HepG2 (cell line): Measurements from ENCODE around the gene HACE1. TPM values are rescaled to one million over a fixed set of nuclear protein-coding genes. Genes with fewer than 3 reads are reported as not detected.

Source experiments
- ATAC-seq: fragments of 200-7000 bp; cut with Tn5 transposase; 3 replicates; pipeline ENCODE4 v1.9.1; 2020; ENCODE audit warnings: mild to moderate bottlenecking, moderate library complexity
- BruUV-seq: library from RNA; stranded (reverse); fragments of 400-500 nt; replicated peaks from 2 replicates; lab custom pipeline; 2021; lab: Mats Ljungman, UMichigan
- CTCF ChIA-PET: fragments of 300-600 bp; formaldehyde crosslinking; extraction: SDS; loops from one replicate; lab custom pipeline; 2021; ENCODE audit warnings: low total read pairs, inconsistent platforms, low intra/inter-chr PET ratio; lab: Yijun Ruan, JAX
- POLR2A ChIA-PET: fragments of 350-600 bp; sonication (Branson Sonifier 250); formaldehyde crosslinking; loops from one replicate; lab custom pipeline; 2020; ENCODE audit warnings: antibody characterized with exemption, inconsistent platforms; lab: Yijun Ruan, JAX
- DNase-seq: peaks from one replicate; pipeline ENCODE4 v3.0.0-alpha.2; 2015; ENCODE audit warnings: low spot score
- FAIRE-seq: peaks from 3 replicates; lab custom pipeline; 2011; peaks lifted over from hg19 to GRCh38; lab: Jason Lieb, UNC
- H2AFZ ChIP-seq: one replicate; pipeline ENCODE4 v1.6.1; 2011; ENCODE audit warnings: low read length, inconsistent platforms
- H3K27ac ChIP-seq: fragments of 300-600 bp; 3 replicates; pipeline ENCODE4 v1.8.0; 2011; ENCODE audit warnings: mixed run types, mild to moderate bottlenecking, mixed read lengths, low read length, inconsistent platforms; ENCODE audit not compliant: insufficient read depth; ENCODE audit errors: extremely low read length
- H3K27me3 ChIP-seq, 2 experiments: fragments of 200-600 bp in 1 of 2; 2 replicates in 1 of 2; 3 replicates in 1 of 2; pipeline versions ENCODE4 v1.6.0 to v1.8.0; 2011; ENCODE audit warnings: low read length in 2 of 2, mild to moderate bottlenecking in 2 of 2, moderate library complexity in 2 of 2, inconsistent platforms in 1 of 2; ENCODE audit not compliant: insufficient read depth in 2 of 2, control insufficient read depth in 1 of 2
- H3K36me3 ChIP-seq, 2 experiments: fragments of 200-600 bp in 1 of 2; replicated peaks in 1 of 2; 2 replicates in 1 of 2; 3 replicates in 1 of 2; pipeline versions ENCODE4 v1.5.1 to v1.8.0; 2011; ENCODE audit warnings: low read length in 2 of 2, inconsistent platforms in 1 of 2; ENCODE audit not compliant: insufficient read depth in 2 of 2, control insufficient read depth in 1 of 2
- H3K4me1 ChIP-seq: 2 replicates; pipeline ENCODE4 v1.5.1; 2012; ENCODE audit warnings: low read length, inconsistent platforms; ENCODE audit not compliant: insufficient read depth
- H3K4me2 ChIP-seq: 2 replicates; pipeline ENCODE4 v1.6.0; 2011; ENCODE audit warnings: low read depth, low read length, inconsistent platforms
- H3K4me3 ChIP-seq, 3 experiments: fragments of 200-600 bp in 1 of 3; sonication (generic), shearing (Covaris generic) in 1 of 3; replicated peaks in 1 of 3; 2 replicates each; pipeline ENCODE4 v1.5.1; 2011 to 2016; ENCODE audit warnings: low read length in 3 of 3, inconsistent platforms in 2 of 3, low read depth in 2 of 3, mild to moderate bottlenecking in 2 of 3, control low read depth in 1 of 3, mixed read lengths in 1 of 3; ENCODE audit not compliant: insufficient read depth in 1 of 3
- H3K79me2 ChIP-seq: one replicate; pipeline ENCODE4 v1.6.1; 2011; ENCODE audit warnings: low read length, inconsistent platforms; ENCODE audit not compliant: insufficient read depth
- H3K9ac ChIP-seq: 2 replicates; pipeline ENCODE4 v1.6.0; 2011; ENCODE audit warnings: mild to moderate bottlenecking, low read depth, low read length, inconsistent platforms; ENCODE audit not compliant: insufficient read depth
- H3K9me3 ChIP-seq: 2 replicates; pipeline ENCODE4 v1.5.1; 2012; ENCODE audit warnings: mild to moderate bottlenecking, low read length
- H4K20me1 ChIP-seq: 2 replicates; pipeline ENCODE4 v1.6.0; 2011; ENCODE audit warnings: inconsistent platforms, mild to moderate bottlenecking, low read length, moderate library complexity; ENCODE audit not compliant: insufficient read depth
- CEBPB ChIP-seq: IDR thresholded peaks from 2 replicates; pipeline ENCODE4 v1.6.1; 2011; ENCODE audit warnings: low read depth, low read length, improper control_type of control experiment, borderline replicate concordance
- WGBS: methylation state at CpG from one replicate; pipeline ENCODE4 v1.1.6; 2017; ENCODE audit warnings: low lambda C conversion rate; 5-methylcytosine and 5-hydroxymethylcytosine counted together
- in situ Hi-C: cut with HindIII; loops from 2 replicates; pipeline ENCODE4 v1.10.0; 2017; ENCODE audit warnings: low pct_unique_long_range_greater_than_20kb; ENCODE audit not compliant: extremely low pct_ligation_motif_present
- intact Hi-C: fragments of 100-400 bp; cut with micrococcal nuclease; formaldehyde crosslinking; loops from one replicate; pipeline ENCODE4 v1.10.0; 2022; ENCODE audit not compliant: unreplicated experiment
- polyA plus RNA-seq, 8 experiments: library from polyadenylated mRNA; depleted of rRNA in 3 of 8; stranded (reverse) in 7 of 8; unstranded in 1 of 8; fragments of >200 nt; fragmentation: Illumina TruSeq in 4 of 8; extraction: Trizol in 4 of 8; gene quantifications; 2 replicates each; pipeline versions ENCODE4 v1.2.1 to v1.2.3, GENCODE V29; 2011 to 2016; ENCODE audit warnings: low read depth in 4 of 8, missing spikeins in 1 of 8, mixed read lengths in 1 of 8; ENCODE audit not compliant: insufficient read depth in 1 of 8
- small RNA-seq, 3 experiments: library from RNA; depleted of rRNA; stranded (forward); fragments of <200 nt; gene quantifications; one replicate each; pipeline ENCODE3, GENCODE V24; 2012; ENCODE audit warnings: low read depth in 2 of 3, low replicate concordance in 1 of 3; ENCODE audit not compliant: insufficient read length in 3 of 3, insufficient read depth in 2 of 3
- total RNA-seq, 5 experiments: library from RNA; depleted of rRNA; stranded (reverse); fragments of >200 nt; fragmentation: Illumina TruSeq; extraction: Trizol; gene quantifications; 2 replicates each; pipeline ENCODE4 v1.2.3, GENCODE V29; 2016; ENCODE audit warnings: low read depth in 1 of 5
- TF ChIP-seq, protein P1 (sequence below): sonication (generic); formaldehyde crosslinking; IDR thresholded peaks from 2 replicates; pipeline ENCODE4 v1.4.0; 2020; ENCODE audit warnings: mild to moderate bottlenecking, missing genetic modification reagents

The HACE1 gene
- total and polyA plus RNA-seq, 2 of the 13 experiments (the other 11 are each of a cell fraction or from before 2014, with no cell fraction given) = 8.9 to 11.4 TPM

DNA sequence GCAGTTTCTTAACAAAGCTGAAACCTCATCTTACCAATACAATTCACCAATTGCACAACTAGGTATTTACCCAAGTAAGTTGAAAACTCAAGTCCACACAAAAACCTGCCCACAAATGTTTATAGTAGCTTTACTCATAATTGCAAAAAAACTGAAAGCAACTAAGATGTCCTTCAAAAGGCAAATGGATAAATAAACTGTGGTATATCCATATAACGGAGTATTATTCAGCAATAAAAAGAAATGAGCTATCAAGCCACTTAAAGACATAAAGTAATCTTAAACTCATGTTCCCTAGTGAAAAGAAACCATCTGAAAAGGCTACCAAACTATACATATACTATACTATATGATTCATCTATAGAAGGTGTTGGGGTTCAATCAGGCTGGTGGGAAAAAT, 179.7 kb downstream of the HACE1 start:
- no TSS peak for BruUV-seq
- DNase-seq (no peak), ATAC-seq (no peak), FAIRE-seq (no peak)
- Histone ChIP-seq H3K27me3 (no peaks in the 10 kb centered on the region), H2AFZ (no peak overlapping the region), H3K27ac (no peak overlapping the region), H3K36me3 (no peaks in the 10 kb centered on the region), H3K9me3 (no peaks in the 10 kb centered on the region), H3K4me1 (no peaks in the 10 kb centered on the region), H3K4me2 (no peak overlapping the region), H3K9ac (no peak overlapping the region), H3K79me2 (no peaks in the 10 kb centered on the region), H3K4me3 (no peak overlapping the region), H4K20me1 (no peaks in the 10 kb centered on the region)
- ChIA-PET CTCF (no interaction called here), POLR2A (no interaction called here)
- in situ Hi-C loops = loop anchor here (5.0 kb wide), 1 partner anchor 87 kb away; no protein-coding TSS in a partner anchor
- 3% methylated on average over 1 of the region's 1 CpG for WGBS
- intact Hi-C loops = loop anchor here (5.0 kb wide), 1 partner anchor 397 kb away; no protein-coding TSS in a partner anchor
- TF ChIP-seq, protein P1, sequence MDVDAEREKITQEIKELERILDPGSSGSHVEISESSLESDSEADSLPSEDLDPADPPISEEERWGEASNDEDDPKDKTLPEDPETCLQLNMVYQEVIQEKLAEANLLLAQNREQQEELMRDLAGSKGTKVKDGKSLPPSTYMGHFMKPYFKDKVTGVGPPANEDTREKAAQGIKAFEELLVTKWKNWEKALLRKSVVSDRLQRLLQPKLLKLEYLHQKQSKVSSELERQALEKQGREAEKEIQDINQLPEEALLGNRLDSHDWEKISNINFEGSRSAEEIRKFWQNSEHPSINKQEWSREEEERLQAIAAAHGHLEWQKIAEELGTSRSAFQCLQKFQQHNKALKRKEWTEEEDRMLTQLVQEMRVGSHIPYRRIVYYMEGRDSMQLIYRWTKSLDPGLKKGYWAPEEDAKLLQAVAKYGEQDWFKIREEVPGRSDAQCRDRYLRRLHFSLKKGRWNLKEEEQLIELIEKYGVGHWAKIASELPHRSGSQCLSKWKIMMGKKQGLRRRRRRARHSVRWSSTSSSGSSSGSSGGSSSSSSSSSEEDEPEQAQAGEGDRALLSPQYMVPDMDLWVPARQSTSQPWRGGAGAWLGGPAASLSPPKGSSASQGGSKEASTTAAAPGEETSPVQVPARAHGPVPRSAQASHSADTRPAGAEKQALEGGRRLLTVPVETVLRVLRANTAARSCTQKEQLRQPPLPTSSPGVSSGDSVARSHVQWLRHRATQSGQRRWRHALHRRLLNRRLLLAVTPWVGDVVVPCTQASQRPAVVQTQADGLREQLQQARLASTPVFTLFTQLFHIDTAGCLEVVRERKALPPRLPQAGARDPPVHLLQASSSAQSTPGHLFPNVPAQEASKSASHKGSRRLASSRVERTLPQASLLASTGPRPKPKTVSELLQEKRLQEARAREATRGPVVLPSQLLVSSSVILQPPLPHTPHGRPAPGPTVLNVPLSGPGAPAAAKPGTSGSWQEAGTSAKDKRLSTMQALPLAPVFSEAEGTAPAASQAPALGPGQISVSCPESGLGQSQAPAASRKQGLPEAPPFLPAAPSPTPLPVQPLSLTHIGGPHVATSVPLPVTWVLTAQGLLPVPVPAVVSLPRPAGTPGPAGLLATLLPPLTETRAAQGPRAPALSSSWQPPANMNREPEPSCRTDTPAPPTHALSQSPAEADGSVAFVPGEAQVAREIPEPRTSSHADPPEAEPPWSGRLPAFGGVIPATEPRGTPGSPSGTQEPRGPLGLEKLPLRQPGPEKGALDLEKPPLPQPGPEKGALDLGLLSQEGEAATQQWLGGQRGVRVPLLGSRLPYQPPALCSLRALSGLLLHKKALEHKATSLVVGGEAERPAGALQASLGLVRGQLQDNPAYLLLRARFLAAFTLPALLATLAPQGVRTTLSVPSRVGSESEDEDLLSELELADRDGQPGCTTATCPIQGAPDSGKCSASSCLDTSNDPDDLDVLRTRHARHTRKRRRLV = no peak
- TF ChIP-seq CEBPB = peak; percentile 13; the same call in 1 of the 2 replicates

Small RNAs within 50 kb of the gene (small RNA-seq; reads per million reads assigned to genes)
- 0 reads per million in 3 experiments for gene RNU6-897P

Other genes starting within 250 kb of the HACE1 start
- 56.8 and 100 TPM in 2 replicates for gene LIN28B, start 97.2 kb upstream of the HACE1 start, total RNA-seq (2016; rRNA removed; fragmentation: Illumina TruSeq; extraction: Trizol)
- 8.8 and 14.5 TPM in 2 replicates for gene LIN28B, start 97.2 kb upstream of the HACE1 start, polyA plus RNA-seq (2011; rRNA removed)